Fibroblast of lung (primary cell): ENCODE measurements around the gene CECR2. TPM values are rescaled to one million over a fixed set of nuclear protein-coding genes. Genes with fewer than 3 reads are reported as not detected.

Experiments used
- DNase-seq, 2 donors: peaks; one replicate each; pipeline versions ENCODE4 v3.0.0 to v3.0.0-alpha.2; 2010; ENCODE audit warnings: low read depth in 2 of 2
- H2AFZ ChIP-seq: 2 replicates; pipeline ENCODE4 v1.5.1; 2012; ENCODE audit warnings: low read length, control low read depth, inconsistent platforms
- H3K27ac ChIP-seq: 2 replicates; pipeline ENCODE4 v1.5.1; 2011; ENCODE audit warnings: low read length, control low read depth; ENCODE audit not compliant: insufficient read depth
- H3K27me3 ChIP-seq: 2 replicates; pipeline ENCODE4 v1.5.1; 2011; ENCODE audit warnings: mild to moderate bottlenecking, low read length; ENCODE audit not compliant: control insufficient read depth, insufficient read depth
- H3K36me3 ChIP-seq: 2 replicates; pipeline ENCODE4 v1.5.1; 2011; ENCODE audit warnings: low read length; ENCODE audit not compliant: control insufficient read depth, insufficient read depth
- H3K4me1 ChIP-seq: 2 replicates; pipeline ENCODE4 v1.5.1; 2011; ENCODE audit warnings: low read length; ENCODE audit not compliant: control insufficient read depth, insufficient read depth; ENCODE audit errors: extremely low read depth
- H3K4me2 ChIP-seq: 2 replicates; pipeline ENCODE4 v1.5.1; 2011; ENCODE audit warnings: low read length, control low read depth; ENCODE audit not compliant: insufficient read depth; ENCODE audit errors: extremely low read depth
- H3K4me3 ChIP-seq, 4 experiments: fragments of 200-600 bp in 1 of 4; sonication (generic) in 1 of 4; replicated peaks in 1 of 4; 2 replicates each; pipeline ENCODE4 v1.5.1; 2011 to 2016; ENCODE audit warnings: low read length in 4 of 4, low read depth in 3 of 4, mild to moderate bottlenecking in 3 of 4, control low read depth in 2 of 4, inconsistent platforms in 1 of 4, mixed read lengths in 1 of 4; ENCODE audit not compliant: insufficient read depth in 1 of 4; ENCODE audit errors: control extremely low read depth in 1 of 4
- H3K79me2 ChIP-seq: 2 replicates; pipeline ENCODE4 v1.5.1; 2012; ENCODE audit warnings: mild to moderate bottlenecking, low read length, inconsistent platforms; ENCODE audit not compliant: control insufficient read depth, insufficient read depth
- H3K9ac ChIP-seq: 2 replicates; pipeline ENCODE4 v1.5.1; 2011; ENCODE audit warnings: mild to moderate bottlenecking, low read length, control low read depth; ENCODE audit not compliant: insufficient read depth
- H3K9me3 ChIP-seq: 2 replicates; pipeline ENCODE4 v1.5.1; 2012; ENCODE audit warnings: low read depth, low read length; ENCODE audit not compliant: control insufficient read depth, insufficient read depth
- H4K20me1 ChIP-seq: 2 replicates; pipeline ENCODE4 v1.5.1; 2011; ENCODE audit warnings: low read length; ENCODE audit not compliant: control insufficient read depth, insufficient read depth; ENCODE audit errors: extremely low read depth
- CTCF ChIP-seq, 2 donors: IDR thresholded peaks in 1 of 2; conservative IDR thresholded peaks in 1 of 2; 1 replicate in 1 of 2; 2 replicates in 1 of 2; pipeline ENCODE4 v1.5.1; 2011 to 2012; ENCODE audit warnings: low read length in 2 of 2, control low read depth in 1 of 2, inconsistent platforms in 1 of 2, low read depth in 1 of 2, mild to moderate bottlenecking in 1 of 2
- EZH2 ChIP-seq: IDR thresholded peaks from 2 replicates; pipeline ENCODE4 v1.5.1; 2012; ENCODE audit warnings: low read length, control low read depth, mild to moderate bottlenecking; ENCODE audit errors: missing control alignments
- polyA plus RNA-seq, 2 donors: library from polyadenylated mRNA; depleted of rRNA in 1 of 2; stranded (reverse) in 1 of 2; unstranded in 1 of 2; fragments of >200 nt; gene quantifications; 2 replicates each; pipeline ENCODE4 v1.2.1, GENCODE V29; 2011 to 2012; ENCODE audit warnings: missing spikeins in 1 of 2
- total RNA-seq: library from RNA; depleted of rRNA; stranded (reverse); fragments of >200 nt; gene quantifications from 2 replicates; pipeline ENCODE4 v1.2.1, GENCODE V29; 2014

Gene CECR2
- total and polyA plus RNA-seq, 2 donors (not counting 1 experiment from before 2014, with no cell fraction given), result under 0.01 to 0.09 TPM

DNA sequence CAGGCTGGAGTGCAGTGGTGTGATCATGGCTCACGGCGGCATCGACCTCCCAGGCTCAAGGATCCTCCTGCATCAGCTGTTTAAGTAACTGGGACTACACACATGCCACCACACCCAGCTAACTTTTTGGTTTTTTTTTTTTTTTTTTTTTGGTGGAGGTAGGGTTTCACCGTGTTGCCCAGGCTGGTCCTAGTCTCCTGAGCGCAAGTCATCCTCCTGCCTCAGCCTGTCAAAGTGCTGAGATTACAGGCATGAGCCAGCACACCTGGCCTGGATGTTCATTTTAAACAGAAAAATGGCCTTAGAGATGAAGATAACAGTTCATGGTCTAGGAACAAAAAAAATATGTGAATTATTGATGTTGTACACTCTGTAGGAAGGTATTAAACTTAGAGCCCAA is 180.4 kb downstream of the CECR2 start:
- Histone ChIP-seq H4K20me1 (no peaks in the 10 kb centered on the region), H3K4me3 (no peak overlapping the region), H3K36me3 (no peaks in the 10 kb centered on the region), H3K9me3 (no peaks in the 10 kb centered on the region), H2AFZ (no peak overlapping the region), H3K27ac (no peak overlapping the region), H3K4me2 (no peak overlapping the region), H3K27me3 (no peaks in the 10 kb centered on the region), H3K9ac (no peak overlapping the region), H3K4me1 (no peaks in the 10 kb centered on the region), H3K79me2 (no peaks in the 10 kb centered on the region)
- no peak for DNase-seq
- TF ChIP-seq CTCF (conservative IDR thresholded peaks at IDR 0.05 in 1 of 2, IDR thresholded peaks at IDR 0.05 in 1 of 2; ENCODE audit: low read depth in 1 of 2, low read length in 2 of 2) (no peak), EZH2 (no peak)

DNA sequence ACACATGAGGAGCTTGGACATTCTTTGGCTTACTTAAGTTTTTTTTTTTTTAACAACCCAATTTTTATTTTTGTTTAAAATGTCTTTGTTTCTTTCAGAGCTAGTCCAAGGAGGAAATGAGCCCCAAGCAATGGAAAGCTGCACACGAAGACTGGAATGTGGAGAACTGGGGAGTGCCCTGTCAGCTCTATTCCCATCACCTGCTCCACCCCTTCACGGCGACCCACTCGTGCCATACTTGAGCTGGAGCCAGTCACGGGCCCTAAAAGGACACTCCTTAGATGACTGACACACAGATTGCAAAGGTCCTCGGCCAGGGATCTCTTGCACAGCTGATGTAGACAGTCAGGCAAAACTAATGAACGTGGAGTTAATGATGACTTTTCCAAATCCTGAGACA is 183.5 kb downstream of the CECR2 start:
- H3K36me3 ChIP-seq, result no peaks in the 10 kb centered on the region
- H3K4me1 ChIP-seq, result no peaks in the 10 kb centered on the region
- TF ChIP-seq EZH2, result no peak
- TF ChIP-seq CTCF (conservative IDR thresholded peaks at IDR 0.05 in 1 of 2, IDR thresholded peaks at IDR 0.05 in 1 of 2; ENCODE audit: low read depth in 1 of 2, low read length in 2 of 2), result no peak
- no peak overlapping the region for H3K27ac ChIP-seq
- H4K20me1 ChIP-seq, result no peaks in the 10 kb centered on the region
- H3K4me3 ChIP-seq, result no peak overlapping the region
- H3K27me3 ChIP-seq, result no peaks in the 10 kb centered on the region
- no peak overlapping the region for H3K4me2 ChIP-seq
- H3K9me3 ChIP-seq, result no peaks in the 10 kb centered on the region
- H3K79me2 ChIP-seq, result no peaks in the 10 kb centered on the region
- no peak overlapping the region for H3K9ac ChIP-seq
- H2AFZ ChIP-seq, result no peak overlapping the region
- no peak for DNase-seq

GRCh38 chr22:17554814-17555213 is 185.6 kb downstream of the CECR2 start:
- Histone ChIP-seq H2AFZ (no peak overlapping the region), H3K4me1 (no peaks in the 10 kb centered on the region), H3K27ac (no peak overlapping the region), H3K9ac (no peak overlapping the region), H3K79me2 (no peaks in the 10 kb centered on the region), H3K36me3 (no peaks in the 10 kb centered on the region), H4K20me1 (no peaks in the 10 kb centered on the region), H3K4me2 (no peak overlapping the region), H3K4me3 (no peak overlapping the region), H3K9me3 (no peaks in the 10 kb centered on the region), H3K27me3 (no peaks in the 10 kb centered on the region)
- DNase-seq, result no peak
- TF ChIP-seq CTCF (conservative IDR thresholded peaks at IDR 0.05 in 1 of 2, IDR thresholded peaks at IDR 0.05 in 1 of 2; ENCODE audit: low read depth in 1 of 2, low read length in 2 of 2) (no peak), EZH2 (no peak)
